GM19455 (cell line): ENCODE measurements around the gene XPNPEP2.

ENCODE experiments used
- ATAC-seq: cut with Tn5 transposase; IDR thresholded peaks from one replicate; pipeline ENCODE4 v1.9.1; 2021; ENCODE audit not compliant: unreplicated experiment

XPNPEP2 gene

GRCh38 chrX:129738466-129739308 is at the start of gene XPNPEP2:
Gene XPNPEP2, plus strand, starts transcription at chrX:129738979. Its CDS starts 235 bp downstream, at chrX:129739214.
- no peak for ATAC-seq

- ATAC-seq, result no peak
Observed at GRCh38 chrX:129689796-129690195, 49.0 kb upstream of the XPNPEP2 start.

GRCh38 chrX:129690435-129690834 is 48.3 kb upstream of the XPNPEP2 start:
- no peak for ATAC-seq

- no peak for ATAC-seq
Observed at GRCh38 chrX:129693354-129693753, 45.4 kb upstream of the XPNPEP2 start.

GRCh38 chrX:129694805-129695204 is 44.0 kb upstream of the XPNPEP2 start:
- ATAC-seq, result no peak

GRCh38 chrX:129695535-129695934 is 43.2 kb upstream of the XPNPEP2 start:
- ATAC-seq, result no peak

GRCh38 chrX:129695937-129696336 is 42.8 kb upstream of the XPNPEP2 start:
- no peak for ATAC-seq

- ATAC-seq, result no peak
Observed at GRCh38 chrX:129696463-129697155, 42.2 kb upstream of the XPNPEP2 start.

GRCh38 chrX:129697204-129697829 is 41.5 kb upstream of the XPNPEP2 start:
- no peak for ATAC-seq

- no peak for ATAC-seq
Observed at GRCh38 chrX:129698150-129698549, 40.6 kb upstream of the XPNPEP2 start.

GRCh38 chrX:129700536-129700935 is 38.2 kb upstream of the XPNPEP2 start:
- no peak for ATAC-seq

- ATAC-seq, result no peak
Observed at GRCh38 chrX:129701624-129702069, 37.1 kb upstream of the XPNPEP2 start.

GRCh38 chrX:129704491-129704890 is 34.3 kb upstream of the XPNPEP2 start:
- no peak for ATAC-seq

- no peak for ATAC-seq
Observed at GRCh38 chrX:129705377-129705925, 33.3 kb upstream of the XPNPEP2 start.

- no peak for ATAC-seq
Observed at GRCh38 chrX:129705988-129706387, 32.8 kb upstream of the XPNPEP2 start.

- no peak for ATAC-seq
Observed at GRCh38 chrX:129706400-129707072, 32.2 kb upstream of the XPNPEP2 start.

GRCh38 chrX:129714581-129714980 is 24.2 kb upstream of the XPNPEP2 start:
- ATAC-seq, result no peak

- no peak for ATAC-seq
Observed at GRCh38 chrX:129716507-129716906, 22.3 kb upstream of the XPNPEP2 start.

GRCh38 chrX:129717892-129718291 is 20.9 kb upstream of the XPNPEP2 start:
- no peak for ATAC-seq

- no peak for ATAC-seq
Observed at GRCh38 chrX:129718676-129719075, 20.1 kb upstream of the XPNPEP2 start.

- ATAC-seq, result no peak
Observed at GRCh38 chrX:129719268-129719667, 19.5 kb upstream of the XPNPEP2 start.
